Uterus (tissue), 2 donors: ENCODE measurements around the gene DUOX2.

ENCODE experiments used
- POLR2A ChIP-seq, 2 donors: fragments of 450-650 bp; IDR thresholded peaks; one replicate each; pipeline ENCODE4 v1.6.1; 2016; ENCODE audit warnings: antibody characterized with exemption in 2 of 2, mild to moderate bottlenecking in 1 of 2, moderate library complexity in 1 of 2
- TF ChIP-seq, protein P1 (sequence below), 4 experiments: fragments of 200-600 bp in 2 of 4; fragments of 450-650 bp in 2 of 4; sonication (generic) in 2 of 4; IDR thresholded peaks; one replicate each; pipeline ENCODE4 v1.5.1; 2016 to 2019; ENCODE audit warnings: antibody characterized with exemption in 4 of 4, mild to moderate bottlenecking in 2 of 4, moderate library complexity in 1 of 4

DNA sequence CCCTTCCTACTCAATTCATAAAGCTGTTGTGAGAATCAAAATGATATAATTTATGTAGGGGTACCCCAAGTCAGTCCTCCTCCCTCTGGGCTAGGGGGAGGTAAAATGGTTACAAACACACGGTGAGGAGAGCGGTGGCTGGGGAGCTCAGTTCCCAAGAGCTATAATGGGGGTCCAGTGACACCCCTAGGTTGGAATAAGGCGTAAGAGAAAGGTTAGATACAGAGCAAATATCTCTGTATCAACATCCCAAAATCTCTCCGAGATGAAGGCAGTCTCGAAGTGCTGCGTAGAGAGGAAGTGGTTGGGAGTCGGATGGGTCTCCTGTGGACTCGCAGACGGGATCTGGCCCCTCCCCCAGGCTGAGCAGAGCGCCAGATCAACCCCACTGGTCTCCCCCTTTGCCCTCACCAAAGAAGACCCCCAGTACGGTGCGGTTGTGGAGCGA is 1.8 kb downstream of the DUOX2 start:
- TF ChIP-seq, protein P1, sequence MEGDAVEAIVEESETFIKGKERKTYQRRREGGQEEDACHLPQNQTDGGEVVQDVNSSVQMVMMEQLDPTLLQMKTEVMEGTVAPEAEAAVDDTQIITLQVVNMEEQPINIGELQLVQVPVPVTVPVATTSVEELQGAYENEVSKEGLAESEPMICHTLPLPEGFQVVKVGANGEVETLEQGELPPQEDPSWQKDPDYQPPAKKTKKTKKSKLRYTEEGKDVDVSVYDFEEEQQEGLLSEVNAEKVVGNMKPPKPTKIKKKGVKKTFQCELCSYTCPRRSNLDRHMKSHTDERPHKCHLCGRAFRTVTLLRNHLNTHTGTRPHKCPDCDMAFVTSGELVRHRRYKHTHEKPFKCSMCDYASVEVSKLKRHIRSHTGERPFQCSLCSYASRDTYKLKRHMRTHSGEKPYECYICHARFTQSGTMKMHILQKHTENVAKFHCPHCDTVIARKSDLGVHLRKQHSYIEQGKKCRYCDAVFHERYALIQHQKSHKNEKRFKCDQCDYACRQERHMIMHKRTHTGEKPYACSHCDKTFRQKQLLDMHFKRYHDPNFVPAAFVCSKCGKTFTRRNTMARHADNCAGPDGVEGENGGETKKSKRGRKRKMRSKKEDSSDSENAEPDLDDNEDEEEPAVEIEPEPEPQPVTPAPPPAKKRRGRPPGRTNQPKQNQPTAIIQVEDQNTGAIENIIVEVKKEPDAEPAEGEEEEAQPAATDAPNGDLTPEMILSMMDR (IDR thresholded peaks at IDR 0.05), result no peak
- TF ChIP-seq POLR2A (IDR thresholded peaks at IDR 0.05), result no peak
